K562 (cell line): ENCODE data around the gene TBC1D5. TPM values are rescaled to one million over a fixed set of nuclear protein-coding genes. Genes with fewer than 3 reads are reported as not detected.

Experiments used
- ATAC-seq: fragments of 200-7000 bp; cut with Tn5 transposase; 3 replicates; pipeline ENCODE4 v1.9.1; 2020; ENCODE audit warnings: moderate library complexity
- BruUV-seq: library from RNA; stranded (reverse); fragments of 400-500 nt; replicated peaks from 2 replicates; lab custom pipeline; 2021; lab: Mats Ljungman, UMichigan
- CTCF ChIA-PET: fragments of 300-600 bp; formaldehyde crosslinking; extraction: SDS; loops from one replicate; lab custom pipeline; 2021; ENCODE audit warnings: low intra/inter-chr PET ratio; lab: Yijun Ruan, JAX
- POLR2A ChIA-PET: fragments of 300-600, 350-650 bp; sonication (Branson Sonifier 250); formaldehyde crosslinking; extraction: SDS; loops from one replicate; lab custom pipeline; 2021; ENCODE audit warnings: antibody characterized with exemption, inconsistent platforms; lab: Yijun Ruan, JAX
- DNase-seq, 4 experiments: peaks; one replicate each; pipeline versions ENCODE4 v3.0.0 to v3.0.0-alpha.2; 2011 to 2018; ENCODE audit warnings: low spot score in 3 of 4, mixed read lengths in 3 of 4; ENCODE audit errors: extremely low read depth in 1 of 4
- FAIRE-seq: peaks from 2 replicates; lab custom pipeline; 2011; peaks lifted over from hg19 to GRCh38; lab: Jason Lieb, UNC
- H2AFZ ChIP-seq: 2 replicates; pipeline ENCODE4 v1.6.0; 2011; ENCODE audit warnings: low read depth, low read length, control low read depth, inconsistent platforms
- H3K27ac ChIP-seq: fragments of 200-600 bp; 3 replicates; pipeline ENCODE4 v1.8.0; 2011; ENCODE audit warnings: low read depth, mild to moderate bottlenecking, control low read depth, inconsistent platforms, low read length, moderate library complexity, mixed read lengths; ENCODE audit errors: extremely low read depth
- H3K27me3 ChIP-seq, 2 experiments: fragments of 300-600 bp in 1 of 2; 2 replicates in 1 of 2; 3 replicates in 1 of 2; pipeline versions ENCODE4 v1.6.0 to v1.8.0; 2011; ENCODE audit warnings: inconsistent platforms in 2 of 2, low read length in 2 of 2, mild to moderate bottlenecking in 1 of 2, mixed read lengths in 1 of 2, moderate library complexity in 1 of 2; ENCODE audit not compliant: control insufficient read depth in 2 of 2, insufficient read depth in 2 of 2
- H3K36me3 ChIP-seq: fragments of 300-600 bp; 3 replicates; pipeline ENCODE4 v1.8.0; 2011; ENCODE audit warnings: mild to moderate bottlenecking, low read length, inconsistent platforms; ENCODE audit not compliant: control insufficient read depth, insufficient read depth
- H3K4me1 ChIP-seq, 2 experiments: fragments of 200-600 bp in 1 of 2; replicated peaks in 1 of 2; 2 replicates in 1 of 2; 3 replicates in 1 of 2; pipeline versions ENCODE4 v1.5.1 to v1.8.0; 2011; ENCODE audit warnings: inconsistent platforms in 2 of 2, low read length in 2 of 2, mild to moderate bottlenecking in 1 of 2, mixed read lengths in 1 of 2, moderate library complexity in 1 of 2; ENCODE audit not compliant: control insufficient read depth in 2 of 2, insufficient read depth in 2 of 2
- H3K4me2 ChIP-seq: 2 replicates; pipeline ENCODE4 v1.6.1; 2011; ENCODE audit warnings: low read length, control low read depth, inconsistent platforms, mixed read lengths; ENCODE audit not compliant: insufficient read depth
- H3K4me3 ChIP-seq: fragments of 200-600 bp; sonication (generic), shearing (Covaris generic); 2 replicates; pipeline ENCODE4 v1.5.1; 2016; ENCODE audit warnings: control low read depth, inconsistent platforms
- H3K79me2 ChIP-seq: fragments of 200-600 bp; 3 replicates; pipeline ENCODE4 v1.8.0; 2011; ENCODE audit warnings: low read length, inconsistent platforms; ENCODE audit not compliant: control insufficient read depth, insufficient read depth
- H3K9ac ChIP-seq, 2 experiments: 2 replicates each; pipeline versions ENCODE4 v1.6.0 to v1.6.1; 2011; ENCODE audit warnings: low read depth in 2 of 2, low read length in 2 of 2, control low read depth in 1 of 2, inconsistent platforms in 1 of 2, mild to moderate bottlenecking in 1 of 2, mixed read lengths in 1 of 2; ENCODE audit not compliant: insufficient read depth in 1 of 2
- H3K9me1 ChIP-seq: one replicate; pipeline ENCODE4 v1.6.0; 2011; ENCODE audit warnings: inconsistent platforms, mild to moderate bottlenecking, low read length, moderate library complexity; ENCODE audit not compliant: control insufficient read depth, insufficient read depth
- H3K9me3 ChIP-seq: replicated peaks from 2 replicates; pipeline ENCODE4 v1.5.1; 2011; ENCODE audit warnings: low read depth, low read length, inconsistent platforms; ENCODE audit not compliant: control insufficient read depth, insufficient read depth
- H4K20me1 ChIP-seq: replicated peaks from 2 replicates; pipeline ENCODE4 v1.6.1; 2011; ENCODE audit warnings: low read length, inconsistent platforms, mixed read lengths; ENCODE audit not compliant: control insufficient read depth, insufficient read depth
- ESRRB ChIP-seq: fragments of 250-450 bp; sonication (Bioruptor Pico); IDR thresholded peaks from 2 replicates; pipeline ENCODE4 v1.5.0; 2020; ENCODE audit warnings: mild to moderate bottlenecking, moderate library complexity, borderline replicate concordance
- FOXP1 ChIP-seq: sonication (generic); formaldehyde crosslinking; IDR thresholded peaks from 2 replicates; pipeline ENCODE4 v1.8.0; 2022; ENCODE audit warnings: mild to moderate bottlenecking, missing genetic modification reagents
- HDAC6 ChIP-seq: IDR thresholded peaks from 2 replicates; pipeline ENCODE4 v1.6.1; 2012; ENCODE audit warnings: low read depth, mild to moderate bottlenecking, control low read depth, inconsistent platforms, low read length, moderate library complexity
- HMG20B ChIP-seq: fragments of 250-450 bp; sonication (Bioruptor Pico); IDR thresholded peaks from 2 replicates; pipeline ENCODE4 v1.5.0; 2021; ENCODE audit warnings: mild to moderate bottlenecking
- HOMEZ ChIP-seq: fragments of 250-450 bp; sonication (Bioruptor Pico); IDR thresholded peaks from 2 replicates; pipeline ENCODE4 v1.4.0; 2020; ENCODE audit warnings: mild to moderate bottlenecking, moderate library complexity
- MAFG ChIP-seq: fragments of 450-650 bp; conservative IDR thresholded peaks from 2 replicates; pipeline ENCODE4 v1.6.1; 2016; ENCODE audit warnings: missing genetic modification characterization, missing compliant biosample characterization
- NFE2 ChIP-seq: IDR thresholded peaks from 2 replicates; pipeline ENCODE4 v1.6.1; 2014; ENCODE audit warnings: antibody characterized with exemption, low read depth
- NFIC ChIP-seq: fragments of 450-650 bp; IDR thresholded peaks from 2 replicates; pipeline ENCODE4 v1.6.1; 2017; ENCODE audit warnings: mild to moderate bottlenecking, inconsistent platforms
- PHF8 ChIP-seq: fragments of 200-600 bp; sonication (generic); IDR thresholded peaks from 2 replicates; pipeline ENCODE4 v1.6.1; 2012; ENCODE audit warnings: mixed run types, mild to moderate bottlenecking, inconsistent platforms, low read length, moderate library complexity, borderline replicate concordance
- POU5F1 ChIP-seq: fragments of 150-350 bp; IDR thresholded peaks from 2 replicates; pipeline ENCODE4 v1.6.1; 2014; ENCODE audit warnings: borderline replicate concordance, low read length, low read depth, mild to moderate bottlenecking; ENCODE audit not compliant: partially characterized antibody
- RBM34 ChIP-seq: fragments of 200-400 bp; formaldehyde crosslinking; IDR thresholded peaks from 2 replicates; pipeline ENCODE4 v1.6.1; 2018; ENCODE audit warnings: low read length, borderline replicate concordance; ENCODE audit not compliant: insufficient read depth
- RERE ChIP-seq: sonication (generic); formaldehyde crosslinking; IDR thresholded peaks from 2 replicates; pipeline ENCODE4 v1.8.0; 2023; ENCODE audit warnings: missing genetic modification reagents, mild to moderate bottlenecking, borderline replicate concordance
- SRF ChIP-seq, 2 experiments: fragments of 250-450, 450-650 bp in 1 of 2; sonication (Bioruptor Pico) in 1 of 2; sonication (generic) in 1 of 2; formaldehyde crosslinking; IDR thresholded peaks; 2 replicates each; pipeline versions ENCODE4 v1.5.0 to v1.5.1; 2020 to 2022; ENCODE audit warnings: mild to moderate bottlenecking in 1 of 2, missing genetic modification reagents in 1 of 2
- TAF9B ChIP-seq: fragments of 450-650 bp; IDR thresholded peaks from 2 replicates; pipeline ENCODE4 v1.6.1; 2018; ENCODE audit warnings: mild to moderate bottlenecking; ENCODE audit not compliant: partially characterized antibody
- ZFPM2 ChIP-seq: fragments of 250-450 bp; sonication (Bioruptor Pico); IDR thresholded peaks from 2 replicates; pipeline ENCODE4 v1.5.1; 2022; ENCODE audit warnings: mild to moderate bottlenecking
- ZNF274 ChIP-seq: IDR thresholded peaks from 2 replicates; pipeline ENCODE4 v1.6.1; 2011; ENCODE audit warnings: low read depth, mild to moderate bottlenecking, low read length, moderate library complexity, borderline replicate concordance
- ZNF316 ChIP-seq: fragments of 450-650 bp; IDR thresholded peaks from 2 replicates; pipeline ENCODE4 v1.6.1; 2016
- ZNF347 ChIP-seq: fragments of 450-650 bp; formaldehyde crosslinking; IDR thresholded peaks from 2 replicates; pipeline ENCODE4 v1.4.0; 2020; ENCODE audit warnings: low read depth, mild to moderate bottlenecking, moderate library complexity
- ZSCAN29 ChIP-seq: fragments of 450-650 bp; IDR thresholded peaks from 2 replicates; pipeline ENCODE4 v1.6.1; 2017
- WGBS: fragments of 100-300 bp; shearing (Covaris generic); methylation state at CpG from one replicate; pipeline ENCODE4 v1.1.6; 2016; ENCODE audit warnings: low coverage, mixed read lengths; ENCODE audit not compliant: insufficient coverage; ENCODE audit errors: missing lambda C conversion rate; 5-methylcytosine and 5-hydroxymethylcytosine counted together
- in situ Hi-C: fragments of 300-500 bp; cut with MboI; formaldehyde crosslinking; loops from 4 replicates; pipeline ENCODE4 v1.15.0; 2018; ENCODE audit warnings: inconsistent platforms, mixed read lengths
- intact Hi-C: fragments of 100-400 bp; cut with micrococcal nuclease; formaldehyde crosslinking; loops from 2 replicates; pipeline ENCODE4 v1.14.2; 2022
- polyA plus RNA-seq, 8 experiments: library from polyadenylated mRNA; depleted of rRNA in 4 of 8; stranded (reverse) in 5 of 8; unstranded in 3 of 8; fragments of >200 nt; fragmentation: Nextera tagmentation in 2 of 8; fragmentation: Illumina TruSeq in 1 of 8; extraction: Ambion mirVana in 2 of 8; extraction: Trizol in 1 of 8; gene quantifications; 2 replicates each; pipeline versions ENCODE4 v1.2.1 to v1.2.3, GENCODE V29; 2011 to 2014; ENCODE audit warnings: inconsistent platforms in 1 of 8, missing spikeins in 1 of 8
- total RNA-seq, 7 experiments: library from RNA; depleted of rRNA in 6 of 7; stranded (reverse); fragments of >200 nt in 6 of 7; fragmentation: Illumina TruSeq in 2 of 7; extraction: Trizol in 2 of 7; gene quantifications; 2 replicates each; pipeline versions ENCODE4 v1.2.1 to v1.2.3, GENCODE V29; 2011 to 2021; ENCODE audit warnings: low replicate concordance in 1 of 7

Gene TBC1D5
- total and polyA plus RNA-seq, 9 of the 15 experiments (the other 6 are each of a cell fraction or from before 2014, with no cell fraction given): 2.9 to 38.1 (median 25.6) TPM

GRCh38 chr3:17149076-17149475 is 593.4 kb downstream of the TBC1D5 start:
- TF ChIP-seq SRF (CRISPR knock-in tag; IDR thresholded peaks at IDR 0.05): no peak
- TF ChIP-seq ZSCAN29: no peak
- no peak for TF ChIP-seq FOXP1 (CRISPR knock-in tag)
- no peak for TF ChIP-seq NFIC
- TF ChIP-seq HMG20B (CRISPR knock-in tag): no peak
- no peak for TF ChIP-seq RERE (CRISPR knock-in tag)
- TF ChIP-seq PHF8: no peak
- no peak for TF ChIP-seq TAF9B
- TF ChIP-seq NFE2: no peak
- TF ChIP-seq ESRRB (CRISPR knock-in tag): no peak
- no peak for TF ChIP-seq RBM34
- TF ChIP-seq HOMEZ (CRISPR knock-in tag): no peak
- no peak for TF ChIP-seq ZNF274
- no peak for TF ChIP-seq POU5F1
- no peak for TF ChIP-seq MAFG (tag)
- TF ChIP-seq HDAC6: no peak
- no peak for TF ChIP-seq ZNF347 (CRISPR knock-in tag)
- TF ChIP-seq ZNF316: no peak
- no peak for TF ChIP-seq ZFPM2 (CRISPR knock-in tag)
- H3K4me2 ChIP-seq: no peak overlapping the region
- H3K9ac ChIP-seq: no peak overlapping the region
- H3K27ac ChIP-seq: no peak overlapping the region
- intact Hi-C loops: no loop called here
- FAIRE-seq (no peak), ATAC-seq (no peak), DNase-seq (no peak)
- no TSS peak for BruUV-seq
- no peaks in the 10 kb centered on the region for H4K20me1 ChIP-seq
- no peak overlapping the region for H2AFZ ChIP-seq
- peaks cover 7 to 19% of the 10 kb centered on the region in 2 experiments; a peak in 3 of 5 replicates for H3K27me3 ChIP-seq
- H3K4me3 ChIP-seq: no peak overlapping the region
- peaks cover 5% of the 10 kb centered on the region; the same call in 1 of the 2 replicates for H3K9me3 ChIP-seq
- H3K36me3 ChIP-seq: no peaks in the 10 kb centered on the region
- WGBS: 29% methylated on average over 9 of the region's 9 CpGs
- ChIA-PET CTCF (no interaction called here), POLR2A (no interaction called here)
- no peaks in the 10 kb centered on the region for H3K79me2 ChIP-seq
- no peaks in the 10 kb centered on the region for H3K9me1 ChIP-seq
- peaks cover 6 to 12% of the 10 kb centered on the region in 2 experiments; a peak in 2 of 5 replicates for H3K4me1 ChIP-seq
- in situ Hi-C loops: no loop called here
